DMS79 (cell line): ENCODE results near the gene FASLG.
"Not testable (repeated sequence)": the region's sequence is repeated elsewhere in the genome, so short reads cannot be mapped to it uniquely, and the experiment has no call there.

Source experiments
- DNase-seq: peaks from one replicate; lab custom pipeline; 2025; lab: John Stamatoyannopoulos, UW

Gene FASLG

GRCh38 chr1:172658871-172659453 is at the start of gene FASLG:
FASLG (plus strand) TSS chr1:172659103; CDS start chr1:172659202, 99 bp downstream.
- no peak for DNase-seq

DNA sequence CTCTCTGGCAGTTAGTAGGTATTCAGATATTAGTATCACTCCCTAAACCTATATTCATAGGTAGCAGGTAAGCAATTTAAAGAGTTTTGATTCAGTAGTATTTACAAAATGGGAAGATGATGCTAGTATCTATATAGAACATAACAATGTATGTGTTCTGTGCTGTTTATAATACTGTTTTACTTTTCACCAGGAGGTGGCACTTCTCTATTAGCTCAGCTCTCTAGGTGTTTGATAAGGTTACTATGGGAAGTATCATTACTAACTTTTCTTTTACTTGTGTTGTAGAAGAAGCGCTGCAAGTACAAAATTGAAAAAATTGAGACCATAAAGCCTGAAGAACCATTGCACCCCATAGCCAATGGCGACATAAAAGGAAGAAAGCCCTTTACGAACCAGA is 49.4 kb upstream of the FASLG start:
- DNase-seq: no peak

- no peak for DNase-seq
Observed at GRCh38 chr1:172612478-172612877, 46.4 kb upstream of the FASLG start.

GRCh38 chr1:172613294-172613693 is 45.6 kb upstream of the FASLG start:
- DNase-seq: no peak

DNA sequence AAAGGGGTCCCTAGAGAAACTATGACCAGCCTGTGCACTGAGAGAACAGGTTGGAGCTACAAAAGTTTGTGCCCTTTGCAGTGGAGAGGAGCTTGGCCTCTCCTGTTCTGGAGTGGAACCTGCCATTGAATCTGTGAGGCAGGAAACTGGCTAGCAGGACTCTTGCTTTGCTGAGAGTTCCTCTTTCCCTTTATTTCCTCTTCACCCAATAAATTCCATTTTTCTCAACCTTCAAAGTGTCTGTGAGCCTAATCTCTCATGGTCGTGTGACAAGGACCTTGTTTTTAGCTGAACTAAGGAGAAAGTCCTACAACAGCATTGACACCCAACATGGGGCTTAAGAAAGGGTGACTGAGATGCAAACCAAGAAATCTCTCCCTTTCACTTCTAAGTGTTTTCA is 42.7 kb upstream of the FASLG start:
- DNase-seq: no peak

- DNase-seq: no peak
Observed at GRCh38 chr1:172616636-172617035, 42.3 kb upstream of the FASLG start.

GRCh38 chr1:172620603-172621002 is 38.3 kb upstream of the FASLG start:
- DNase-seq: not testable (repeated sequence)

GRCh38 chr1:172622541-172622940 is 36.4 kb upstream of the FASLG start:
- no peak for DNase-seq

DNA sequence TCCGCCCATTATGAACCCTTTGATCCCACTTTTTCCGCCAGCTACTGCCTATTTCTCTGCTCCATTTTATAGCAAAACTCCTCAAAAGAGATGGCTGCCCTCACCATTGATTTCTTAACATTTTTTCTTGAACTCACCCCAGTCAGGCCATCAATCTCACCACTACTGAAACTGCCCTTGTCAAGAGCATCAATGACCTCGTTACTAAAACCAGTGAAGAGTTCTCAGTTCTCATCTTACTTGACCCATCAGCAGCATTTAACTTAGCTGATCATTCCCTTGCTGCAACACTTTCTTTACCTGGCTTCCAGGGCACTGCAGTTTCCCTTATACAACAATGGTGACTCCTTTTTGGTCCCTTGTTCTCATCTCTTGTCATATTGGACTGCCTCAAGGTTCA is 35.2 kb upstream of the FASLG start:
- no peak for DNase-seq

GRCh38 chr1:172626845-172627244 is 32.1 kb upstream of the FASLG start:
- DNase-seq: no peak

GRCh38 chr1:172627702-172628101 is 31.2 kb upstream of the FASLG start:
- no peak for DNase-seq

DNA sequence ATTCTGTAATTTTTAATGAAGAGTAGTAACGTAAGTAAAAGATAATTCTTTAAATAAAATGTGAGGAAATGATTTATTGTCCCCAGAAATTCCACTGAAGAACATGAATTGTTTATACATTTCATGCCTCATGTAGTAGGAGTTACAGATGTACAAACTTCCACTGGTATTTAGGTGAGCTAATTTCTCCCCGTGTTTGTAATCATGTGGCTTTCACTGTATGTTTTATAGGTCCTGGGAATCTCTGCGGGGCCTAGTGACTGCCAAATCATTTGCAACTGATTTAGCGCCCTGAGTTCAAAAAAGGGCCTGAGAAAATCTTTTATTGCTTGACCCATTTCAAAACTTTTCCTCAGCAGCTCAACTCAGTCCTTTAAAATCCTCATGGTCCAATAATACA is 30.5 kb upstream of the FASLG start:
- no peak for DNase-seq

DNA sequence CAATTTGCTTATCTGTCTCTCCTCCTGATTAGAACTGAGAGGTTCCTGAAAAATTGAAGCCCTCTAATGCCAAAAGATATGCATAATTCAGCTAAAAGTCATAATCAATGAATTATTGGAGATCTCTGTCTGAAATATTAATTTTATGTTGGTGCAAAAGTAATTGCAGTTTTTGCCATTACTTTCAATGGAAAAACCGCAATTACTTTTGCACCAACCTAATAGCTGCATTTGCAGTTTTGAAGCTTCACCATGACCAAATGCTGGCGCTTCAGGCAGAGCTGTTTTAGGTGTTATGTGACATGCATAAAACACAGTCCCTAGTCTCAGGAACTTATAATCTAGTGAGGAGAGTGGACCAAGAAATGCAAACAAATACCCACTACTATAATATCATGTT is 29.7 kb upstream of the FASLG start:
- no peak for DNase-seq

DNA sequence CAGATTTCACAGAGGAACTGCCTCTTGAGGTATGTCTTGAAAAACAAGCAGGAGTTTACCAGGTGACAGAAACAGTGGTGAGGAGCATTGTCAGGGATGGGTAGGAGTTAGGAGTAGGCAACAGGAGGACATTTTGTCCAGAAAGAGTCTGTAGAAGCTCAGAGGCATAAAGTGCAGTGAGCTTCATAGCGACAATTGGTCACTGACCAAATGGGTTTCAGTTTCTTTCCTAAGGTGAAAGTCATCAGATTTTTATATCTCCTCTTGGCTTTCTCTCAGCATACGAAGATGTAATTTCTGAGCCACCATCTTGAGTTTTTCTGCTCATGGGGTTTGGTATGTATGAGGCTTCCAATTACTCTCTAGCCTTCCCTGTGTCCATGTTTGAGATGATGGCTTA is 29.3 kb upstream of the FASLG start:
- no peak for DNase-seq

DNA sequence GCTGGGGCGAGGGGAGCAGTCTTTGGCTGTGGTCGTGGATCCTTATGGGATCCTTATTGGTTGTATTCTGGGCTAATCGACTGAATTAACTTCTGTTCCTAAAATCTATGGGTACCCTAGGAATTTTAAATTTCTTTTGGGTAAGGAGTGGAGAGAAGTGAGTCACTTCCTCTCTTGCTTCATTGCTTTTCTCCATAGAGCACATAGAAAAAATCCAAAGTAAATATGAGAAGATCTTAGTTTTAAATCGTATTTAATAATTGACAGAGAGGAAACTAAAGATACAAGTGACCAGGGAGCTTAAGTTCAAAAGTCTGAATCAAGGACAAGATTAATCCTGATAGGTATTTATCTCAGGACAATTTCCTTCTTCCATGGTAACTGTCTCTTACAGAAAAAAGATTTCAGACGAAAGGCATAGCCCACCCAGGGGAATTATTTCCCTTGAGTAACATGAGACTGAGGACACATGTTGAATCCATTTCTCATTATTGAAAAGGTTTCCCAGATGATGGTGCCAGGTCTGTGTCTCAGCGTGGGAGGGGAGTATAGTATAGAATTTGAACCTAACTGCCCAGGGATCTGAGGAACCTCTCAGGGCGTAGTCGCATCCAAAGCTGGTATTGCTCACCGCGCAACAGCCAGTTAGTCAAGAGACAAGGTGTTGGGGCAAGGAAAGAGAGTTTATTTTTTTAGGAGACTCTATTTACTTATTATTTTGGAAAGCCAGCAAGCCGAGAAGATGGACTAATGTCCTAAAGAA is 28.7 kb upstream of the FASLG start:
- DNase-seq: no peak

DNA sequence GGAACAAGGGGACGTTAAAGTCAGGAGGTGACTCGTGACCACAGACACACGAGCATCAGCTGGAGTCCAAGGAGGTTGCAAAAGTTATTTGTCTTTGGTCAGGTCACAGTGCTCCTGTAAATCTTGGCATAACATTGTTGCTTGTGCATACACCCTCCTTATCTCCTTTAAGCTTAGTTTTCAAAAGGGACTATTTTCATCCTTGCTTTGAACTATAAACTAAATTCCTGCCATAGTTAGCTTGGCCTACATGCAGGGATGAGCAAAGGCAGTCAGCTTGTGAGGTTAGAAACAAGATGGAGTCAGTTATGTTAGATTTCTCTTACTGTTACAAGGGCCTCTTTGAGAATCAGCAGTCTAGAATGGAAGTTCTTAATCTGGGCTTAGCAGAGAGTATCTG is 28.0 kb upstream of the FASLG start:
- DNase-seq: no peak

DNA sequence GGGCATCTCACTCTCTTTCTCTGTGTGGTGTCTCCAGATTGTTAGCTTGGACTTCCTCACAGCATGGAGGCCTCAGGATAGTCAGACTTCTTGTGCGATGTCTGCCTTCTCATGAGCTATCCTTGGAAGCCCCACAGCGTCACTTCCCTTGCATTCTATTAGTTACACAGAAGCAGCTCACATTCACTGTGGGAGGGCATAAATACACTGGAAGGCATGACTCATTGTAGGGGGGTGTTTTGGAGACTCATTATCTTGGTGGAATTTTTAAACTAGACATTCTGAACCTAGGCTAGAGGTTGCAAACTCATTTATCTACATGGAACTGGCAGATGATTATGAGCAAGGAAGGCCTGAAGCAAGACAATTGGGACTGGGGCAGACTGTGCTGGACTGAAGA is 21.4 kb upstream of the FASLG start:
- DNase-seq: no peak

- no peak for DNase-seq
Observed at GRCh38 chr1:172638249-172638648, 20.7 kb upstream of the FASLG start.

DNA sequence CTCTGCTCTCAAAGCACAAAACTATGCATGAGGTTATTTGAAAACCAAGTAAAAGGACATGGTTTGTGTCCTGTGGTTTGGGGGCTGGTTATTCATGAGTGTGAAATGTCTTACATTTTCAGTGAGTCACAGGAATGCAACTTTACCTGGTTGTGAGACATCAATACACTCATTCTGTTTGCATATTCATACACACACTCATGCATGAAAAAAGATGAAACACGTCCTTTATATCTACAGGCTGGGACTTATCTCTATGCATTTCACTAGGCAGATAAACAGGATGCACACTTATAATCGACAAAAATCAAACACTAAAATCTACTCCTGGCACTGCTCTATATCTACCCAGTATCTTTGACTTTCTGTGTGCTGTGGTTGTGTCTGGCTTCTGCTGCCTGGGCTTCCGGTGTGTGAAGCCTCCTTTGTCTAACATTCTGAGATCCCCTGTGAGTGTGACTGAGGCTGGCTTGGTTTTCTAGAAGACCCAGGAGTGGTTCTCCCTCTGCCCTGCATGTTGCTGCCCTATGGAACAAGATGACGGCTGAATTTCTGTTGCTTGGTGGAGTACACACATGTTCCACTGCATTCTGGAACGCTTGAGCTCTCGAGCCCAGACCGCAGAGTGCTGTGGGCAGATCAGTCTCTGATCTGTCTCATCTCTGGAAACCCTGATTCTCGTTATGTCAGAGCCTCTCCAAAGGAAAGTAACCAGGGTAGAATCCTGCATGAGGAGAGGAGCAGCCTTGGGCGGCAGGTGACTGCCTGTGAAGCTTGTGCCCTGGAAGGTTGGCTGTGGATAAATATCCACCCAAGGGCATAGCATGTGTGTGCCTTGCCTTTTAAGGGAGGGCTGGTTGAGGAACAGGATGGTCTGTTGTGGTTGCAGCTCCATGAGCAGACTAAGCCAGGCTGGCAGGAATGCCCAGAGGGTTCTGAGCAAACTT is 19.7 kb upstream of the FASLG start:
- no peak for DNase-seq

GRCh38 chr1:172640111-172640510 is 18.8 kb upstream of the FASLG start:
- no peak for DNase-seq

DNA sequence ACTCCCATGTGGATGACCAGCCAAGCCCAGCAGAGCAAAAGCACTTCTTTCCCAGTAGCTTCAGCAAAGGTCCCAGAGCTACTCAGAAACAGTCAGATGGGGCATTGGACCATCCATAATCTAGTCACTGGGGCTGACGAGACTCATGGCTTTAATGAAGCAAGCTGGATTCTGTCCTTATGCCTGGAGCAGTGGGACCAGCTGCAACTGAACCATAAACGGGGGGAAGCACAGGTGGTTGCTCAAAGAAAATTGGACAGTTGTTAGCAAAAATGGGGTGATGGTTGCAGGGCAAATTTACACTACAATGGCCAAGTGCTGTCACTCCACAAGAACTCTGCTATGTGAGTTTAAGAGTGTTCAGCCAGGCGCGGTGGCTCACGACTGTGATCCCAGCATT is 17.4 kb upstream of the FASLG start:
- no peak for DNase-seq

DNA sequence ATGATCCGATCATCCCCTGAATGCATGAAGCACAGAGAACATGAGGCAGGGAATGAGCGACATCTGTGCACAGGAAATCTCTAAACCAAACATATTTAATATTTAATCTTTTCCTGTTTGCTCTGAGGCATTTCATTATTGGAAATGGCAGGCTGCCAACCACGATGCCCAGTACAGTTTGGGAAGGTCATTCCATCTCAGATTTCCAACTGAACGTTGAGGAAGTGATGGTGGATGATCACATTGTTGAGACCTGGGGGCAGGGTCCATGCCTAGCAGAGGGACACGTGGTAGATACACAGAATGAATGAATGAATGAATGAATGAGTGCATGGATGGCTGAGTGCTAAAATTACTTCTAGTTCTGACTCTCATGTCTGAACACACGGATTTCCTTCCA is 15.9 kb upstream of the FASLG start:
- no peak for DNase-seq

- no peak for DNase-seq
Observed at GRCh38 chr1:172646653-172647052, 12.2 kb upstream of the FASLG start.
